NCI-H510A treated with DMSO at 0.1 percent for 48 hours (cell line): Measurements from ENCODE around the gene TEKT4.
"Not testable (repeated sequence)": the region's sequence is repeated elsewhere in the genome, so short reads cannot be mapped to it uniquely, and the experiment has no call there.

Experiments used
- DNase-seq: peaks from one replicate; lab custom pipeline; 2025; lab: John Stamatoyannopoulos, UW

TEKT4 gene

GRCh38 chr2:94875820-94876522 is 4.7 kb downstream of the TEKT4 start:
- no peak for DNase-seq

- DNase-seq, result no peak
Measured at GRCh38 chr2:94876523-94876863, 5.3 kb downstream of the TEKT4 start.

GRCh38 chr2:94877129-94877528 is 5.9 kb downstream of the TEKT4 start:
- DNase-seq, result no peak

GRCh38 chr2:94878575-94878974 is 7.3 kb downstream of the TEKT4 start:
- not testable (repeated sequence) for DNase-seq

GRCh38 chr2:94879314-94879981 is 8.2 kb downstream of the TEKT4 start:
- no peak for DNase-seq

- no peak for DNase-seq
Measured at GRCh38 chr2:94879982-94880377, 8.8 kb downstream of the TEKT4 start.

GRCh38 chr2:94880507-94880906 is 9.3 kb downstream of the TEKT4 start:
- DNase-seq, result no peak

- no peak for DNase-seq
Measured at GRCh38 chr2:94881070-94881469, 9.8 kb downstream of the TEKT4 start.

- DNase-seq, result no peak
Measured at GRCh38 chr2:94890234-94890633, 19.0 kb downstream of the TEKT4 start.

- DNase-seq, result not testable (repeated sequence)
Measured at GRCh38 chr2:94895273-94895672, 24.0 kb downstream of the TEKT4 start.

GRCh38 chr2:94906976-94907375 is 35.7 kb downstream of the TEKT4 start:
- not testable (repeated sequence) for DNase-seq

- DNase-seq, result no peak
Measured at GRCh38 chr2:94923196-94923595, 52.0 kb downstream of the TEKT4 start.

- not testable (repeated sequence) for DNase-seq
Measured at GRCh38 chr2:94924999-94925398, 53.8 kb downstream of the TEKT4 start.
